Retinal pigment epithelial cell (primary cell): Measurements from ENCODE around the gene ZAP70.

ENCODE experiments used
- DNase-seq: peaks from one replicate; pipeline ENCODE4 v3.0.0-alpha.2; 2010; ENCODE audit warnings: low read depth
- H3K4me3 ChIP-seq: 2 replicates; pipeline ENCODE4 v1.5.1; 2011; ENCODE audit warnings: mild to moderate bottlenecking, low read length, control low read depth, moderate library complexity
- TF ChIP-seq, protein P1 (sequence below): conservative IDR thresholded peaks from 2 replicates; pipeline ENCODE4 v1.5.1; 2011; ENCODE audit warnings: low read depth, low read length, control low read depth, inconsistent platforms

ZAP70 gene

DNA sequence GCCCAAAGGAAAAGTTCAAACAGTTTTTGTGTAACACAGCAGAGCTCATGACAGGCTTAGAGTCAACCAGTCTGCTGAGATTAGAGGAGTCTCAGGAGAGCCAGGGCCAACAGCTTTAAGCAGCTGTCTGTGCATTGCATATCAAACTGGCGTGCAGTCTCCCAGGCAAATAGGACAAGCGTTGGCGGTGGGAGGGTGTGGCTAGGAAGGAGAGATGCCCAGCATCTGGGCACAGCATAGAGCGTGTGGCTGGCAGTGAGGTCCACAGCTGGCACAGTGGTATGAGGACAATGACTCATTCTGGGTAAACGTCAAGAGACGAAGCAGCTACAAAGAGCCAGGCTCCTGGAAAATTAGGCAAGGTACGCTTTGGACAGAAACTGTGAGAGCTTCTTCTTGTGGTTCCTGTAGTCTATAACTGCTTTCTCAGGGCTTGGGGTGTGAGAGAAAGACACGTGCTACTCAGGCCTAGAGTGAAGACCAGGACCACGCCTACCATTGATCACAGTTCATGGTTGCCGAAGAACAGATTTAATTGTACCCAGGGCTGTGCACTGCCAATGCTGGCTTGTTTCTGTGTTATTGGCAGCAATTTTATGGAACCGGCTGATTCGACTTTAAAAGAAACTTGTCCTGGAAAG lies 14.8 kb downstream of the ZAP70 start:
- no peak for DNase-seq
- H3K4me3 ChIP-seq: no peak overlapping the region
- TF ChIP-seq, protein P1, sequence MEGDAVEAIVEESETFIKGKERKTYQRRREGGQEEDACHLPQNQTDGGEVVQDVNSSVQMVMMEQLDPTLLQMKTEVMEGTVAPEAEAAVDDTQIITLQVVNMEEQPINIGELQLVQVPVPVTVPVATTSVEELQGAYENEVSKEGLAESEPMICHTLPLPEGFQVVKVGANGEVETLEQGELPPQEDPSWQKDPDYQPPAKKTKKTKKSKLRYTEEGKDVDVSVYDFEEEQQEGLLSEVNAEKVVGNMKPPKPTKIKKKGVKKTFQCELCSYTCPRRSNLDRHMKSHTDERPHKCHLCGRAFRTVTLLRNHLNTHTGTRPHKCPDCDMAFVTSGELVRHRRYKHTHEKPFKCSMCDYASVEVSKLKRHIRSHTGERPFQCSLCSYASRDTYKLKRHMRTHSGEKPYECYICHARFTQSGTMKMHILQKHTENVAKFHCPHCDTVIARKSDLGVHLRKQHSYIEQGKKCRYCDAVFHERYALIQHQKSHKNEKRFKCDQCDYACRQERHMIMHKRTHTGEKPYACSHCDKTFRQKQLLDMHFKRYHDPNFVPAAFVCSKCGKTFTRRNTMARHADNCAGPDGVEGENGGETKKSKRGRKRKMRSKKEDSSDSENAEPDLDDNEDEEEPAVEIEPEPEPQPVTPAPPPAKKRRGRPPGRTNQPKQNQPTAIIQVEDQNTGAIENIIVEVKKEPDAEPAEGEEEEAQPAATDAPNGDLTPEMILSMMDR: no peak

DNA sequence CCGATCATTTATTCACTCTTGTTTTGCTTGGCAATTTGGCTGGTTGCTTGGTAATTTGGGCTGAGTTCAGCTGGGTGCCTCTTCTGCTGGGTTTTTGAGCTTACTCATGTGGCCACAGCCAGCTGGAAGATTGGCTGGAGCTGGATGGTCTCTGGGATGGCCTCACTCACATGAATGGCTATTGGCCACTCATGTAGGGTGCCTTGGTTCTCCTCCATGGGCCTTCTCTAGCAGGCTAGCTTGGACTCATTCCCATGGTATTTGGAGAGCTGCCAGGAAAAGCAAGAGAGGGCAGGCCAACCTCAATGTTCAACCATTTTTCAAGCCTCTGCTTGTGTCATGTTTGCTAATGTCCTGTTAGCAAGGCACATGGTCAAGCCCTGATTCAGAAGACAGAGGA lies 16.9 kb downstream of the ZAP70 start:
- H3K4me3 ChIP-seq: no peak overlapping the region
- DNase-seq: no peak
- TF ChIP-seq, protein P1: no peak

DNA sequence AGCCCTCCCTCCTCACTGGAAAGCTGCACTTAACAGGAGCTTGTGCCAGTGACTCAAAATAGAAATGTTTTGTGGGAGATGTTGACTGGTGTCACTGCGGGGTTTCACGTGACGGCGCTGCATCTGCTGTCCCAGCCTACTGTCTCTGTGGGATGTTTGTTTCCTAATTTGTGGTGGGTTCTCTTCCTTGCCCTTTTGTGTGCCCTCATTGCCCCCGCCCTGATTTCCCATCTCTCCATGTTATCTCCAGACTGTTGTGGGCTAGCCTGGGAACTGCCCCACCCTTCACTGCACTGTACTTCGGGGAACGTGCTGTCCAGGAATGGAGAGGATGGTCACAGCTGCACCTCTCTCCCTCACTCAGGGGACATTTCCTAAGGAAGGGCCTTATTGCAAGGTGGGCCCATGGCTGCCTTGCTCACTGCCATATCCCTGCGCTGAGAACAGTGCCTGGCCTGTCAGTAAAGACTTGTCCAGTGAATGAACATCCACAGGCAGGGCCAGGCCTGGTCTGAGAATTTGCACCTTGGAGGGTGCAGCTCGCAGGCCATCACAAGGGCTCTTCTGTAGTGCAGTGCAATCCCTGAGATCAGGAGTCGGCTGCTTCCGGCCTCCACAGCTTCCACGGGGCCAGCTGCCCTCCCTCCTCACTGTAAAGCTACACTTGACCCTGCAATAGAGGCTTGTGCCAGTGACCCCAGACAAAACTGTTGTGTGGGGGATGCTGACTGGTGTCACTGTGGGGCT lies 18.1 kb downstream of the ZAP70 start:
- TF ChIP-seq, protein P1: no peak
- no peak for DNase-seq
- H3K4me3 ChIP-seq: no peak overlapping the region

DNA sequence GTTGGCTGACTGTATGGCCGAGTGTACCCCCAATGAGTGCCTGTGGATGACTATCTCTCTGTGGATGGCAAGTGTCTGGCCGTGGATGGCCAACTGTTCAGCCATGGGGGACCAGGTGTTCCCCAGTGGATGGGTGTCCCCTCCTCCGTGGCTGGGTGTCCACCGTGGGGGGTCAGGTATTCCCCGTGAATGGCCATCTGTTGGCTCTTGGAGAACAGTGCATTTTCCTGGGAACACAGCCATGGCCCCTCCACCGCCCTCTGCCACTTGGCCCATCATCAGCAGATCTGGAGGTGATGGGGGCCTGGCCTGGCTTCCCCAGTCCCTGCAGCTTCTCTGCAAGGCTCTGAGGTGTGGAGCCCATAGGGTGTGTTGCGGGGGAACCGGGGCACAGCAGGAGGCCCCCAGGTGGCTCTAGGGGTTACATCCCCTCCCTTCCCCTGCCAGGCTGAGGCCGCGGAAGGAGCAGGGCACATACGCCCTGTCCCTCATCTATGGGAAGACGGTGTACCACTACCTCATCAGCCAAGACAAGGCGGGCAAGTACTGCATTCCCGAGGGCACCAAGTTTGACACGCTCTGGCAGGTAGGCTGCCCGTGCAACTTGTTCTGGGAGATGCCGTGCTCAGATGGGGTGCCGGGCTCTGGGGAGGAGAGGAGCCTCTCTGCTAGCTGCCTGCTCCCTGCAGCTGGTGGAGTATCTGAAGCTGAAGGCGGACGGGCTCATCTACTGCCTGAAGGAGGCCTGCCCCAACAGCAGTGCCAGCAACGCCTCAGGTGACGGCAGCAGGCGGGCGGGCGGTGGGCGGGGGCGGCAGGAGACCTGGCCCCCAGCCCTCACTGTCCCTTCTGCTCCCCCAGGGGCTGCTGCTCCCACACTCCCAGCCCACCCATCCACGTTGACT lies 19.3 kb downstream of the ZAP70 start:
- TF ChIP-seq, protein P1: no peak
- H3K4me3 ChIP-seq: no peak overlapping the region
- DNase-seq: no peak

DNA sequence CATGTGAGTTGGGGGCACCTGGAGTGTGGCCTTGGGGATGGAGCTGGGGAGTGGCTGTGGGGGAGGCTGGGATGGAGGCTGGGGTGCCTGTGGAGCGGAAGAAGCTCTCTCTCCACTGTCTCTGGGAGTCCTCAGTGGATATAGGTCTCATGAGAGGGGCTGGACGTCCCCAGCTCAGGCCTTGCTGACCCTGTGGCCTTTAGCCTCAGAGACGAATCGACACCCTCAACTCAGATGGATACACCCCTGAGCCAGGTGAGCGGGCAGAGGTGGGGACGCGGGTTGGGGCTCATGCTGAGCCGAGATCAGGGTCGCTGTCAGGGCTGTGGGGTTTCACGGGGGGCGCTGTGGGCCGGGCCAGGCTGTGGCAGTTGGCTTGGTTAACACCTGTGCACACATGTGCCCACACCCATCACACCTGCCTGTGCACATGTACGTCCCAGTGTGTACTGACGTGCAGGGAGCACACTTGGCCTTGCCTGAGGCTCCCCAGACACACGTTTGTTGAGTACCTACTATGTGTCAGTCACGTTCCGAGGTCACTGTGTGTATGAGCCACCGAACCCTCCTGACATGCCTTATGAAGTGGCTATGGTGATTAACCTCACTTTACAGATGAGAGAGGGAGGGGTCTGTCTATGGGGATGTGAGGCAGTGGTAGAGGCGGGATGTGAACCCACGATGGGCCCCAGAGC lies 20.1 kb downstream of the ZAP70 start:
- no peak for DNase-seq

More for the DNA sequence above, 20.1 kb downstream of the ZAP70 start:
- H3K4me3 ChIP-seq: no peak overlapping the region
- TF ChIP-seq, protein P1: no peak
